Middle frontal gyrus (tissue), 1 donor: Measurements from ENCODE around the gene LSM12.
A peak's percentile ranks its signal among the peaks of the same experiment; 100 is the strongest.
"Not testable (repeated sequence)": the region's sequence is repeated elsewhere in the genome, so short reads cannot be mapped to it uniquely, and the experiment has no call there.

Source experiments
- DNase-seq: peaks from one replicate; pipeline ENCODE4 v3.0.0-alpha.2; 2015; ENCODE audit warnings: low spot score; ENCODE audit errors: extremely low spot score

The LSM12 gene

DNA sequence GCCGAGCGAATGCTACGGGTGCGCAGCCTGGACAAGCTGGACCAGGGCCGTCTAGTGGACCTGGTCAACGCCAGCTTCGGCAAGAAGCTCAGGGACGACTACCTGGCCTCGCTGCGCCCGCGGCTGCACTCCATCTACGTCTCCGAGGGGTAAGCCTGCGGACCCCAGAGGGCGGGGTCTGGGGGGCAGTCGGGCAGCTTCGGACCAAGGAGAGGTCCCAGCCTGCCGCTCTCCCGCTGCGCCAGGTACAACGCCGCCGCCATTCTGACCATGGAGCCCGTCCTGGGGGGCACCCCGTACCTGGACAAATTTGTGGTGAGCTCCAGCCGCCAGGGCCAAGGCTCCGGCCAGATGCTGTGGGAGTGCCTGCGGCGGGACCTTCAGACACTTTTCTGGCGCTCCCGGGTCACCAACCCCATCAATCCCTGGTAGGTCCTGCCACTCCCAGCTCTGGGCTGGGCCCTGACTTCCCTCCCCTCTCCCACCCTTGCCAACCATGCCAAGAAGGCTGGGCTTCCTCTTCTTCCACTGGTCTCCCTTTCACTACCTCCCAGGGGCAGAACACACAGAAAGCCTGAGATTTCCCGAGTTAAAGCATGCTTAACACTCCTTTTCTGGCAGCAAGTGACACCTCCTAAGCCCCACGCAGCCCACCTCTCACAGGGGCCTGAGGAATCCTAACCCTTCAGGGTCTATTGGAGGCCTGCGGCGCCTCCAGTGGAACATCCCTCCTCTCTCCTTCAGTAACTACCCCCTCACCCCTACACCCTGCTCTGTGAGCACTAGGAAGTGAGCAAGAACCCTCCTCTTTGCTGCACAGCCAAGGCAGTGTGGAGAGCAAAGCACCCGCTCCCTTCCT, 58.9 kb downstream of the LSM12 start:
- DNase-seq: no peak

DNA sequence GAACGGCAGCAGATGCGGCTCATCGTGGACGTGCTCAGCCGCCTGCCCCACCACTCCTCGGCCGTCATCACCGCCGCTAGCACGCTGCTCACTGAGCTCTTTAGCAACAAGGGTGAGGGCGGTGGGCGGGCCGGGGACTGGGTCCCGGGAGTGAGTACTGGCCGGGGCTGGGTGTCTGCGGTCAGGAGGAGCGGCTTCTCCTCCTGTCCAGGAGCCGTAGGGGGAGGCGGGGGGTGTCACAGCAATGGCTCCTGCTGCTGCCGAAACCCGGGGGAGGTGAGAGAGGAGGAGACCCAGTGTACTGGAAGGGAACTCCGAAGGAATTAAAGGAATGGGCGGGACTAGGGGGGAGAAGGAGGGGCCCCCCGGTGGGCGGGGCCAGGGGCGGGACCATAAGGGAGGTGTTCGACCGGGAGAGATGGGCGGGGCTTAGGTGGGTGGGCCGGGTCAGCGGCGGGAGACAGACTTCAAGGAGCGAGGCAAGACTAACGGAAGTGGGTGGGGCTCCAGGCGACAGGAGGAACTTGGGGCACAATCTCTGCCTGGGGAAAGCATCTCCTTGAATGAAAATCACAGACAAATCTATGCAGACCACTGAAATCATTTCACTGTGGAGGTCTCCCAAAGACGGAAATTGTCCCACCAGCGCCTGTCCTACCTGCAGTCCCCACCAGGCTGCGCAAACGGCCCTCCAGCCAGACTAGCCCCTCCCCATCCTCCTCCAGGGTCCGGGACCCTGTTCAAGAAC, 59.7 kb downstream of the LSM12 start:
- DNase-seq: peak; percentile 17

DNA sequence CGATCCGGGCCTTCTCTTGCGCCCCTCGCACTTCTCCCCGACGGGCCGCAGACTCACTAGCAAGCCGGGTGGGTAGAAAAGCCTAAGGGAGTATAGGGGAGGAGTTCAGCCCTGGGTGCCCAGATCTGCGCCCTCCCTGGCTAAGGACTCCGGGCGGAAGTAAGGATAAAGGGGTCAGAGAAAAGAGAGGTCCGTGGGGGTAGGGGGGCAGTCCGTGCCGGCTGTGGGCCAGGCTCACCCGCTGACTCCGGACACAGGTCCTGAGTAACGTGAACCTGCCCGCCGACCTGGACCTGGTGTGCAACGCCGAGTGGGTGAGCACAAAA, 60.2 kb downstream of the LSM12 start:
- no peak for DNase-seq

DNA sequence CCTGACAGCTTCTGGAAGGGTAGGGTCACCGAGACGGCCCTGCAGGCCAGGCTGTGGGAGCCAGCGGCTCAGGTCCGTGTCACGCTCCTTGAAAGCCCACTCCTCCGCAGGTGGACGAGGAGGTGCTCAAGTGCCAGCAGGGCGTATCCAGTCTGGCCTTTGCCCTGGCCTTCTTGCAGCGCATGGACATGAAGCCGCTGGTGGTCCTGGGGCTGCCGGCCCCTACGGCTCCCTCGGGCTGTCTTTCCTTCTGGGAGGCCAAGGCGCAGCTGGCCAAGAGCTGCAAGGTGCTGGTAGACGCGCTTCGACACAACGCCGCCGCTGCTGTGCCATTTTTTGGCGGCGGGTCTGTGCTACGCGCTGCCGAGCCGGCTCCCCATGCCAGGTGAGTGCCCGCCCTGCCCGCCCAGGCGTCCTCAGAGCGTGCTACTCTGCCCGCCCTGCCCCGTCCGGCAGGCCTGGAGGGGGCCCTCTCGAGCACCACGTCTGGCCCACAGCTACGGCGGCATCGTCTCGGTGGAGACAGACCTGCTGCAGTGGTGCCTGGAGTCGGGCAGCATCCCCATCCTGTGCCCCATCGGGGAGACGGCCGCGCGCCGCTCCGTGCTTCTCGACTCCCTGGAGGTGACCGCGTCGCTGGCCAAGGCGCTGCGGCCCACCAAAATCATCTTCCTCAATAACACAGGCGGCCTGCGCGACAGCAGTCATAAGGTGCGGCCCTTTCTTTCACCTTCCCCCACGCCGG, 60.8 kb downstream of the LSM12 start:
- no peak for DNase-seq

DNA sequence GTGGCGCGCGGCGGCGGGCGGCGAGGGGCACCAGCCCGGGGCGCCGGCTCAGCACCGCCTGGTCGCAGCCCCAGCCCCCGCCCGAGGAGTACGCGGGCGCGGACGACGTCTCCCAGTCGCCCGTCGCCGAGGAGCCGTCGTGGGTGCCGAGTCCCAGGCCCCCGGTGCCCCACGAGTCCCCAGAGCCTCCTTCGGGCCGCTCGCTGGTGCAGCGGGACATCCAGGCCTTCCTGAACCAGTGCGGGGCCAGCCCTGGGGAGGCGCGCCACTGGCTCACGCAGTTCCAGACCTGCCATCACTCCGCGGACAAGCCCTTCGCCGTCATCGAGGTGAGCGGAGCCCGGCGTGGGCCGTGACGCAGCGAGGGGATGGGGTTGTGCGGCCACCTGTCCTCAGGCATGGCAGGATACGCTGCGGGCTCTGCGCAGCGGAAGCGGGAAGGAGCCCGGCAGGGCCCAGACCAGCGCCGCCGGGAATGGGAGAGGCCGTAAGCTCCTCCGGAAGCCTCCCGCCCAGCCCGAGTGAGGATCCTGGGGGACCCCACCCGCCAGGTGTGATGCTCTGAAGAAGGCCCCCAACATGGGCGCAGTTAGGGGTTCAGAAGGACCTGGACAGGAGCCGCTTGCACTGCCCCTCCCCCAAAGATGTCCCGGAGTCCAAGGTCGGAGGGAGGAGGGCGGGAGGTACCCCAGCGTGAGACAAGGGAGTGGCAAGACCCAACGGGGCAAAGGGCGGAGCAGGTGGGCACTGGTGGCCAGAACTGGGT, 61.5 kb downstream of the LSM12 start:
- no peak for DNase-seq

DNA sequence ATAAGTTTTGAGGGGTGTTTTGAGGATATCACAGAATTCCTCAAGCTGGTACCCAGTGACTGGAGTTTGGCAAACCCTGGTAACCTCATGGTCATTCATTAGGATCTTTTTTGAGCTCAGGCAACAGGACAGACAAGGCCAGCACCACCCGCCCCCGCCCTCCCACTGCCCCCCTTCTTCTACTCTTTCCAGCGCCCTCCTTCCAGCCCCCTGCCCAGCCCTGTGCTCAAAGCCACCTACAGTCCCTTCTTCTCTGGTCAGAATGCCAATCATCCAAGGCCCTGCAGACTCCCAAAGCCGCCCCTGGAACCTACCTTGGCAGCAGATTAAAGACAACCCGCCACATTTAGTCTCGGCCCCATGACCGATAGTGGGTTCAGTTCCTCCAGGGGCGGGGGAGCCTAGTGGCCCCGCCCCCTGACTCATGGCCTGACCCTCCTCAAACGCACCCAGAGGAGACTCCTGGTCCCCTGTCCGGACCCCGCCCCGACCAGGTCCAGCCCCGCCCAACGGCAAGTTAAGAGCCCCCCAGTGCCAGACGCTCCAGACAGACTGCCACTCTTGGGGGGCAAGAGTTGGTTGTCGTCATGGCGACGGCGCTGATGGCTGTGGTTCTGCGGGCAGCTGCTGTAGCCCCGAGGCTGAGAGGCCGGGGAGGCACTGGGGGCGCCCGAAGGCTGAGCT, 62.3 kb downstream of the LSM12 start, which contains the start of gene NAGS:
Gene NAGS, plus strand, starts transcription at position 546 of the 684 bp plus-strand sequence. Its CDS starts 42 bp downstream, at position 588.
- DNase-seq: no peak

DNA sequence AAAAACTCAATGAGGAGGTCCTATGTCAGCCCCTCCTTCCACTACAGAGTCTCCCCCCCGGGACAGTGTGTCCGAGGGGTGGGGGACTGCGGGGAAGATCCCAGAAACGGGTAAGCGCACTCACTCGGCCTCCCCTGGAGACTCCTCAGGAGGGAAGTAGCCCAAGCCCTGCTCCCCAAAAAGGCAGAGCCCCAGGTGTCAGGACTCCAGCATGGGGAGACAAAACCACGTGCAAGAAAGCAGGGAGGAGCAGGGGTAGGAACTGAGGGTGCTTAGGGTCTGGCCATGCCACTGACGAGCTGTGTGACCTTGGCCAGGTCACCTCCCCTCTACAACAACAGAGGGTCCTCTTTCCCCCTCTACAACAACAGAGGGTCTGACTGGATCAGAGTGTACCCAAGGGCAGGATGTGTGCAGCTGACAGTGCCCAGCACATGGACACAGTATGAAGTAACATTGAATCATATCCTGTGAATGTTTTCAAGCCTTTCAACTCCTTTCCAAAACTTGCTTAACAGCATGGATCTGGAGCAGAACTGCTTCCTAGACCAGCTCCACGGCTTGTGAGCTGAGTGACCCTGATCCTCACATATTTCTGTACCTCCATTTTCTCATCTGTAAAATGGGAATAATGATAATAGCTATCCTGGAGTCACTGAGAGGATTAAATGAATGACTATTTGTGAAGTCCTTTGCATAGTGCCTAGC, 64.2 kb downstream of the LSM12 start:
- DNase-seq: no peak

DNA sequence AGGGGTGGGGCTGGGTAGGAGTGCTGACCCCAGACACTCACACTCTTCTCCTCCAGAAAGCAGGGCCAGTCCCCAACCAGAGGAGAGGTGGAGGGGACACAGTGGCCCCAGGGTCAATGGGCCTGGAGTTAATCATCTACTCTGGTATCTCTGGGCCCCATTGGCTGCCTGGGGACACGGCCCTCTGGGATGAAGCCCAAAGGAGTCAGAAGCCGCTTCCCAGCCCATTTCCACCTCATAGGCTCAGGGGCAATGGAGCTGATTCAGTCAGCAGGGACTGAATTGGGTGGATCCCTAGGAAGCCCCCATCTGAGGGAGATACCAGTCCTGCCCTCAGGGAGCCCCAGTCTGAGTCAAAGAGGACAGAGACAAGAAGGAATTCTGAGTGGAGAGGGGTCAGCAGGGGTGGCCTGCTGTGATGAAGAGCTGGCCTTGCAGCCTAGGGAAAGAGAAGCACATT, 65.0 kb downstream of the LSM12 start:
- DNase-seq: no peak

DNA sequence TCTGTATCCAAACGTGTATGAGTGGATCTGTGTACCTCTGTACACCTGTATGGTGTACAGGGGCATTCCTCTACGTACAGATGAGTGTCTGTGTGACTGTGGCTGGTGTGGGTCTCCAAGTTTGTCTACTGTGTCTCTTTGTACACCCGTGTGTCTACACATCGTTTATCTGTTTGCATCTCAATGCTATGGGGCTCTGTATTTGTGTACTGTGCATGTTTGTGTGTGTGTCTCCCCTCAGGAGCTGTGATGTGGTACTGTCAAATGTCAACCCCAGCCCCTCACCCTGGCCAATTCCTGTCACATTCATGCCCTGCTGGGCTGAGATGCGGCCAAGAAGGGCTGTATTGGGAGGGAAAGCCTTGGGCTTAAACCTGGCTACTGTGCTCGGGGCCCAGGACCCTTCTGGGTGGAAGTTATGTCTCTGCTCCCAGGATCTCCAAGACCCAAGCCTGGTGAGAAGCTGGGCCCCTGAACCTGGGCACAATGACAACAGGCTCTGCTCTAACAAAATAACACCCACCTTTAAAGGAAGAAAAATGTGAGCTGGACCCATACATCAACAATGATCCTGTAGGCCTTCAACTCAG, 65.5 kb downstream of the LSM12 start:
- no peak for DNase-seq

DNA sequence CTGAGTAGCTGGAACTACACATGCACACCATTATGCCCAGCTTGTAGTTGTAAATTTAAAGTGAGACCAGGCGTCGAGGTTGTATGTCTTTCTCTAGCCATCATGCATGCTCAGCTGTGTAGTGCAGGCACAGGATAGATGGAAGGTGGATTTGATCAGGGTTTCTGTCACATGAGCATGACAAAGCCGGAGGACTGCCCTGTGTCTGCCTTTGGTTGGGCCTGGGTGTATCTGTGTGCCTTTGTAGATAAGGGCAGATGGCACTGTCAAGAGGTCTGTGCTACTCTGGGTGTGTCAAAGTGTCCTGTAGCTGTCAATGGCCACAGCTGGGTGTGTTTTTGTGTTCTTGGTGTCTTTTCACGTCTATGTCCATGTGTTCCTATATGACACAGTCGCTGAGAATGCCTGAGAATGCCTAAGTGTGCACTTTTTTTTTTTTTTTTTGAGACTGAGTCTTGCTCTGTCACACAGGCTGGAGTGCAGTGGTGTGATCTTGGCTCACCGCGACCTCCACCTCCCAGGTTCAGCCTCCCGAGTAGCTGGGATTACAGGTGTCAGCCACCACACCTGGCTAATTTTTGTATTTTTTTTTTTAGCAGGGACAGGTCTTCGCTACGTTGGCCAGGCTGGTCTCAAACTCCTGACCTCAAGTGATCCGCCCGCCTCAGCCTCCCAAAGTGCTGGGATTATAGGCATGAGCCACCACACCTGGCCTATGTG, 66.2 kb downstream of the LSM12 start:
- no peak for DNase-seq

DNA sequence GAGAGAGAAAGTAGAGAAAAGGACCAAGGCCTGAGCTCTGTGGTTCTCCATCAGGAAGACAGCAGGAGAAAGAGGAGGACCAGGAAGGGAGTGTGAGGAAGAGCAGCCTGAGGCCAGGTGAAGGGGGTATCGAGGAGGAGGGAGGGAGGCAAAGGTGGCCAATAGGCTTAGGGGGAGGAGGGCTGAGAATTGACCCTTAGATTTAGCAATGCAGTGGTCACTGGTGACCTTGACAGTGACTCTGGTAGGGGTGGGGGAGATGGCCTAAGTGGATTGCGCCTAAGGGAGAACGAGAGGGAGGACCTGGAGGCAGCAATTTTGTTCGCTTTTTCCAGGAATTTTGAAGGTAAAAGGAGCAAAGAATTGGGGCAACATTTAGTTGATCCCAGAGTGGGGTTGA, 67.4 kb downstream of the LSM12 start:
- DNase-seq: no peak

DNA sequence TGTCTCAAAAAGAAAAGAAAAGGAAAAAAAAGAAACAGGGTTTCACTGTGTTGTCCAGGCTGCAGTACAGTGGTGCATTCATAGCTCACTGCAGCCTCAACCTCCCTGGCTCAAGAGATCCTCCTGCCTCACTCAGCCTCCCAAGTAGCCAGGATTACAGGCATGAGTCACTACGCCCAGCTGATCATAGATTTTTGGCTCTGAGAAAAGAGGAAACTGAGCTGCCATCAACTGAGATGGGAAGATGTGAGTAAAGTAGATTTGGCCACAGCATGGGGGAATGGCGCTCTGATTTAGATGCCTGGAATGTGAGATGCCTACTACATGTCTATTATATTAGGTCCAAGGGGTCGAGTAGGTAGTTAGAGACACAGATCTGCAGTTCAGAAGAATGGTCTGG, 67.9 kb downstream of the LSM12 start:
- no peak for DNase-seq

DNA sequence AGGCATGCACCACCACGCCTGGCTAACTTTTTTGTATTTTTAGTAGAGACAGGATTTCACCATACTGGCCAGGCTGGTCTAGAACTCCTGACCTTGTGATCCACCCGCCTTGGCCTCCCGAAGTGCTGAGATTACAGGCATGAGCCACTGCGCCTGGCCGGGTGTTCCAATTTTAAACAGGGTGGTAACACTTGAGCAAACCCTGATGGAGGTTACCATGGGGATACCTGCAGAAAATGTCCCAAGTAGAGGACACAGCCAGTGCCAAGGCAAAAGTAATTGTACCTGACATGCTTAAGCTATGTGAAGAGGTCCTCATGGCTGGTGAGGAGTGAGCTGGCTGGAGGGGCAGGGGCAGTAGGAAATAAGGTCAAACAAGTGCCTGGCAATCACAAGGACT, 69.3 kb downstream of the LSM12 start:
- DNase-seq: not testable (repeated sequence)

DNA sequence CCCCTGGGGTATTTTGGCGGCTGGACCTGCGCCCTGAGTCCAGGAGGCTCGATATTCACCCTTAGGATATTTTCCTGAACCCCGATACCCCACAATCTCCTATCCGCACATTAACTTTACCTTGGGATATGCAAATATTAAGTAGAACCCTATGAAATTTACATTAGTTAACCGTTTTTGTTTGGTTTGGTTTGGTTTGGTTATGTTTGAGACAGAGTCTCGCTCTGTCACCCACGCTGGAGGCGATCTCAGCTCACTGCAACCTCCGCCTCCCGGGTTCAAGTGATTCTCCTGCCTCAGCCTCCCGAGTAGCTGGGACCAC, 71.4 kb downstream of the LSM12 start:
- no peak for DNase-seq

DNA sequence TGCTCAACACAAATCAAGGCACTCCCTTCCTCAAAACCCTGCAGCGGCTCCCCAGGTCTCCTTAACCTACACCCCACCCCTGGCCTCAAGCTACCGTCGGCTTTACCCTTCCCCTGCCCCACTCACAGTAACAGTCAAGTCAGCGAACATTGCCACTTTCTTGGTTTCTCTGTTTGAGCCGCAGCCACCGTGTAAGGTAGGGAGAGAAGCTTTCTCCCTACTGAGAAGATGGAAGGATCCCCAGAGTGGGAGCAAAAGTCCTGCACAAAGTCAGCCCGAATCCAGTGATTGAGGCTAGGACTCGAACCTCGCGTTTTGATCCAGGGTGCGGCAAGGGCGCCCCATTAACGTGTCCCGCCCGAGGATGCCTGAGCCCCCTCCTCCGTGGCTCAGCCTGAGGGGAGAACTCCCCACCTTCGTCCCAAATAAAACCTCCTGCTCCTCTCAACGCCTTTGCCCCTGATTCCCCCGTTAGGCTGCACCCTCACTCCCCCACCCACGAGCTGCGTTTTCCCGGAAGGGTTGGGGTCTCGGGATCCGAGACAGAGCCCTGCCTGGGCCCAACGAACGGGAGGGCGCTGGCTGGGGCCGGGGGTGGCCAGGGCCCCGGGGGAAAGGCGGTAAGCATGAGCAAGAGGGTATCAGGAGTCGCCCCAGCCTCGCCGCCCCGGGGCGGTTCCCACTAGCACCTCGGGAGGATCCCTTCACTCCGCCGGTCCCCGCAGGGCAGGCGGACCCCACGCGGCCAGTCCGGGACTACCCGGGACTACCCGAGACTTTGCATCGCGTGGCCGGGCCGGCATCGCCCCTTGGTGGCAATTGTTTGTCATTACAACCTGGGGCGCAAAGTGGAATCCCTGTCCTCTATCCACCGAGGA, 72.0 kb downstream of the LSM12 start:
- DNase-seq: no peak

DNA sequence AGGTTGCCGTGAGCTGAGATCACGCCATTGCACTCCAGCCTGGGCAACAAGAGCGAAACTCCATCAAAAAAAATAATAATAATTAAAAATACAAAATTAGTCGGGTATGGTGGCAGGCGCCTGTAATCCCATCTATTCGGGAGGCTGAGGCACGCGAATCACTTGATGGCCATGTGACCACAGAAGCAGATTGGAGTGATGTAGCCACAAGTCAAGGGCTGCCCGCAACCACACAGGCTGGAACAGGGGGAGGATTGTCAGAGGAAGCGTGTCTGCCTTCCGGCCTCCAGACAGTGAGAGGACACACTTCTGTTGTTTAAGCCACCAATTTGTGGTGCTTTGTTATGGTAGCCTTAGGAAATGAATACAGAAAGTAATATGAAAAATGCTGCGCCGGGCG, 73.8 kb downstream of the LSM12 start:
- no peak for DNase-seq

DNA sequence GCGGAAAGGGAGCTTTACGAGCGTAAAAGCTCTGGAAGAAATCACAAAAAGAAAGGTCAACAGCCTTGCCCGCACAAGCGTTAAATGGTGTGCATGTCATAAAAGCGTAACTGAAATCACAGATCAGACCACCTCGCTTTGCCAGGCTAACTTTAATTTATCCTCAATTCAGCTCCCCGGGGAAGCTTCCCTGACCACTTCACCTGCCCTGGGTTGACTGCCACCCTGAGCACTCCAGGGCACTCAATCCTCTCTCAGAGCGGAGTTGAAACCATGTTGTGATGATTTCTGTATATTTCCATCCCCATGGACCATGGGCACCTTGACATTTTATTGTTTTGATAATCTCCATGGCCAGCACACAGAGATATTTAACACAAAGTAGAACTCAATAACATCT, 78.2 kb downstream of the LSM12 start:
- DNase-seq: no peak
